ENCODE results near the gene MYO7B.

- TF ChIP-seq CTCF (IDR thresholded peaks at IDR 0.05 in 4 of 5, conservative IDR thresholded peaks at IDR 0.05 in 1 of 5), result no peak
- TF ChIP-seq POLR2A (IDR thresholded peaks at IDR 0.05), result no peak
Measured at GRCh38 chr2:127525691-127526131, 9.8 kb upstream of the MYO7B start.
